Cardiac fibroblast (primary cell): Measurements from ENCODE around the gene LINGO1.

Source experiments
- DNase-seq, 2 donors: peaks; one replicate each; pipeline versions ENCODE4 v3.0.0 to v3.0.0-alpha.2; 2010; ENCODE audit warnings: low read depth in 2 of 2
- H3K4me3 ChIP-seq, 2 donors: replicated peaks in 1 of 2; 1 replicate in 1 of 2; 2 replicates in 1 of 2; pipeline ENCODE4 v1.5.1; 2011; ENCODE audit warnings: low read depth in 2 of 2, low read length in 2 of 2, mild to moderate bottlenecking in 2 of 2, moderate library complexity in 1 of 2
- CTCF ChIP-seq: IDR thresholded peaks from one replicate; pipeline ENCODE4 v1.5.1; 2011; ENCODE audit warnings: low read depth, mild to moderate bottlenecking, low read length, inconsistent platforms

Gene LINGO1

GRCh38 chr15:77646104-77646694 lies 13.5 kb upstream of the LINGO1 start:
- no peak for TF ChIP-seq CTCF
- H3K4me3 ChIP-seq = no peak overlapping the region
- DNase-seq = no peak

- no peak for DNase-seq
- no peak overlapping the region for H3K4me3 ChIP-seq
- no peak for TF ChIP-seq CTCF
Measured at GRCh38 chr15:77645602-77646001, 12.9 kb upstream of the LINGO1 start.

GRCh38 chr15:77644543-77645247 lies 12.0 kb upstream of the LINGO1 start:
- no peak for TF ChIP-seq CTCF
- H3K4me3 ChIP-seq = no peak overlapping the region
- DNase-seq = no peak

GRCh38 chr15:77643764-77644163 lies 11.1 kb upstream of the LINGO1 start:
- H3K4me3 ChIP-seq = no peak overlapping the region
- no peak for DNase-seq
- no peak for TF ChIP-seq CTCF

GRCh38 chr15:77642793-77643430 lies 10.2 kb upstream of the LINGO1 start:
- DNase-seq = no peak
- H3K4me3 ChIP-seq = no peak overlapping the region
- TF ChIP-seq CTCF = no peak

GRCh38 chr15:77641999-77642398 lies 9.3 kb upstream of the LINGO1 start:
- DNase-seq = no peak
- no peak for TF ChIP-seq CTCF

More at GRCh38 chr15:77641999-77642398, 9.3 kb upstream of the LINGO1 start:
- H3K4me3 ChIP-seq = no peak overlapping the region
